ENCODE data around the gene GSS. TPM values are rescaled to one million over a fixed set of nuclear protein-coding genes. Genes with fewer than 3 reads are reported as not detected.

Gene GSS
- total RNA-seq, 1 experiment from 2014 or later: 95.9 TPM

DNA sequence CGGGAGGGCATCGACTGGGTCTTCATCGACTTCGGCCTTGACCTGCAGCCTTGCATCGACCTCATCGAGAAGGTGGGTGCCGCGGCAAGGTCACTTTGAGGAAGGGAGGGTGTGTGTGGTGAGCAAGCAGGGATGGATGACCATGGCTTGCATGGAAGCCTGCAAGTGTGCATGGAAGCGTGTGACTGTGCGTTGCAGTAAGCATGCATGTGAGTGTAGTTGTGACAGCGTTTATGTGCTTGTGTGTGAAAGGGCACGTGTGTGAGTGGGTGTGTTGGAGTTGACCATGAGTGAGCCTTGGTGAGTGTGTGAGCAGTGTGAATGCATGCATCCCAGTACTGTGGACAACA is 32.6 kb upstream of the GSS start:
- no peak overlapping the region for H3K4me2 ChIP-seq (ENCODE audit: low read length)
- H4K20me1 ChIP-seq (ENCODE audit: low read length): no peaks in the 10 kb centered on the region
- no TSS peak for BruUV-seq (replicated peaks)
- intact Hi-C loops (cut with micrococcal nuclease): no loop called here
- H3F3A ChIP-seq (ENCODE audit: low read length, unreplicated experiment): no peaks in the 10 kb centered on the region
- peaks cover 5% of the 10 kb centered on the region for H3K4me1 ChIP-seq (ENCODE audit: insufficient read depth, low read length)
- no peaks in the 10 kb centered on the region for H3K79me2 ChIP-seq (ENCODE audit: low read length)
- no peak overlapping the region for H3K27ac ChIP-seq (ENCODE audit: low read length)
- no peaks in the 10 kb centered on the region for H3K36me3 ChIP-seq (ENCODE audit: low read depth, low read length)
- no peak overlapping the region for H3K9ac ChIP-seq (ENCODE audit: low read length)
- no peak for ATAC-seq
- no peak overlapping the region for H2AFZ ChIP-seq (ENCODE audit: low read length)
- no peaks in the 10 kb centered on the region for H3K27me3 ChIP-seq (ENCODE audit: low read length)
- ChIA-PET POLR2A (ENCODE audit: unreplicated experiment) (interaction anchor here (0.6 kb wide), 1 partner anchor 196 kb away, joined by 12 read pairs; no protein-coding TSS in a partner anchor), CTCF (interaction anchor here (0.8 kb wide), 1 partner anchor 114 kb away, joined by 3 read pairs; no protein-coding TSS in a partner anchor)
- DNase-seq: no peak
- no peaks in the 10 kb centered on the region for H3K9me3 ChIP-seq (ENCODE audit: low read length)
- H3K9me2 ChIP-seq (replicated peaks; ENCODE audit: low read length): no peaks in the 10 kb centered on the region
- TF ChIP-seq EZH2phosphoT487 (IDR thresholded peaks at IDR 0.05; ENCODE audit: borderline replicate concordance, low read length) (no peak), EZH2 (IDR thresholded peaks at IDR 0.05; ENCODE audit: low read length, unreplicated experiment) (no peak)
- TF ChIP-seq, protein P1, sequence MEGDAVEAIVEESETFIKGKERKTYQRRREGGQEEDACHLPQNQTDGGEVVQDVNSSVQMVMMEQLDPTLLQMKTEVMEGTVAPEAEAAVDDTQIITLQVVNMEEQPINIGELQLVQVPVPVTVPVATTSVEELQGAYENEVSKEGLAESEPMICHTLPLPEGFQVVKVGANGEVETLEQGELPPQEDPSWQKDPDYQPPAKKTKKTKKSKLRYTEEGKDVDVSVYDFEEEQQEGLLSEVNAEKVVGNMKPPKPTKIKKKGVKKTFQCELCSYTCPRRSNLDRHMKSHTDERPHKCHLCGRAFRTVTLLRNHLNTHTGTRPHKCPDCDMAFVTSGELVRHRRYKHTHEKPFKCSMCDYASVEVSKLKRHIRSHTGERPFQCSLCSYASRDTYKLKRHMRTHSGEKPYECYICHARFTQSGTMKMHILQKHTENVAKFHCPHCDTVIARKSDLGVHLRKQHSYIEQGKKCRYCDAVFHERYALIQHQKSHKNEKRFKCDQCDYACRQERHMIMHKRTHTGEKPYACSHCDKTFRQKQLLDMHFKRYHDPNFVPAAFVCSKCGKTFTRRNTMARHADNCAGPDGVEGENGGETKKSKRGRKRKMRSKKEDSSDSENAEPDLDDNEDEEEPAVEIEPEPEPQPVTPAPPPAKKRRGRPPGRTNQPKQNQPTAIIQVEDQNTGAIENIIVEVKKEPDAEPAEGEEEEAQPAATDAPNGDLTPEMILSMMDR (conservative IDR thresholded peaks at IDR 0.05; ENCODE audit: low read depth, low read length): no peak
- no peak overlapping the region for H3K4me3 ChIP-seq (ENCODE audit: low read length)

- TSS peak; percentile 3 for BruUV-seq (replicated peaks)
- no peak overlapping the region for H3K9ac ChIP-seq (ENCODE audit: low read length)
- H3K79me2 ChIP-seq (ENCODE audit: low read length): no peaks in the 10 kb centered on the region
- no peaks in the 10 kb centered on the region for H4K20me1 ChIP-seq (ENCODE audit: low read length)
- TF ChIP-seq, protein P1 (conservative IDR thresholded peaks at IDR 0.05; ENCODE audit: low read depth, low read length): no peak
- TF ChIP-seq EZH2phosphoT487 (IDR thresholded peaks at IDR 0.05; ENCODE audit: borderline replicate concordance, low read length) (no peak), EZH2 (IDR thresholded peaks at IDR 0.05; ENCODE audit: low read length, unreplicated experiment) (no peak)
- no peaks in the 10 kb centered on the region for H3K9me2 ChIP-seq (replicated peaks; ENCODE audit: low read length)
- peaks cover 5% of the 10 kb centered on the region for H3K4me1 ChIP-seq (ENCODE audit: insufficient read depth, low read length)
- no peak overlapping the region for H3K27ac ChIP-seq (ENCODE audit: low read length)
- no peak overlapping the region for H3K4me2 ChIP-seq (ENCODE audit: low read length)
- no peaks in the 10 kb centered on the region for H3K36me3 ChIP-seq (ENCODE audit: low read depth, low read length)
- DNase-seq: no peak
- POLR2A ChIA-PET (ENCODE audit: unreplicated experiment): no interaction called here
- no peak overlapping the region for H2AFZ ChIP-seq (ENCODE audit: low read length)
- intact Hi-C loops (cut with micrococcal nuclease): no loop called here
- H3K4me3 ChIP-seq (ENCODE audit: low read length): no peak overlapping the region
- ATAC-seq: no peak
- H3F3A ChIP-seq (ENCODE audit: low read length, unreplicated experiment): no peaks in the 10 kb centered on the region
- CTCF ChIA-PET: no interaction called here
- no peaks in the 10 kb centered on the region for H3K27me3 ChIP-seq (ENCODE audit: low read length)
- no peaks in the 10 kb centered on the region for H3K9me3 ChIP-seq (ENCODE audit: low read length)
Observed at GRCh38 chr20:34987288-34988190, 31.9 kb upstream of the GSS start.
